Colon (tissue), 2 donors: ENCODE measurements around the gene SGTB.
"Not testable (repeated sequence)": the region's sequence is repeated elsewhere in the genome, so short reads cannot be mapped to it uniquely, and the experiment has no call there.

Experiments
- FAIRE-seq: peaks from 2 replicates; lab custom pipeline; 2012; peaks lifted over from hg19 to GRCh38; lab: Jason Lieb, UNC
- donor health status: control.
- donor health status: control.

SGTB gene

DNA sequence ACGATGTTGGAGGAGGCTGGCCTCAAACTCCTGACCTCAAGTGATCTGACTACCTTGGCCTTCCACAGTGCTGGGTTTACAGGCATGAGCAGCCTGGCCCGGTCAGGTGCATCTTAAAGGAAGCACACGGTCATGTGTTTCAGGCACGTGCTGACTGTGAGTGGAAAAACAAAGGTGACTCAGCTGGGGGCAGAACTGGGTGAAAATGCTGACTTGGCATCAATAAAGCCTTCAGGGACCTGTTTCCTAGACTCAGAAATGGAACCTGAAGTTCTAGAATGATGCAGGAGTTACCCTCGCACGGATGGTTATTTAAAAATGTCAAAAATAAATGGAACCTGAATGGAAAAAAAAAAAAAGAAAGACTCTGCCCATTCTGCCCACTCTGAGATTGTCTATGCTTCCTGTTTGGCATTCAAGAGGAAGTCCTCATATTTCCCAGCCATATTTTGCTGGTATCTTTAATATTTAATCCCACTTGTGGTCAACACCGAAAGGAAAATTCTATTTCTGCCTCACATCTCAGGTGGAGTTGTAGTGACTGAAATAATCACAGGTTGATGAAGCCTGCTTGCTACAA is 12.4 kb upstream of the SGTB start:
- not testable (repeated sequence) for FAIRE-seq

DNA sequence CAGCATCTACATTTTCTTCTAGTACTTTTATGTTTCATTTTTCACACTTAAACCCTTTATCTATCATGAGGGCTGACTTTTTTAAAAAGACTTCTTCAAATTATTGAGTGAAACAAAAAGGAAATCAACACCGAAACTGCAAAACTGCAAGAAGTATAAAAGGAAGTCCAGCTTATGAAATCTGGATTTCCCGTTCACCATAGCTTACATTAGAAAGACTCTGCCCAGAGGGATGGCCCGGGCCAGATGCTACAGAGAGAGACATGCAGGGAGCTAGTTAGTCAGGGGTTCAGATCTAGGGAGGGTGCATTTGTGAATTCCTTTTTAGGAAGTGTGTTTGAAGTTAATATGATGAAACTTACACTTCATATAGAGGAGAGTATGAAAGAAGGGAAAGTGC is 10.1 kb upstream of the SGTB start:
- FAIRE-seq, result not testable (repeated sequence)

DNA sequence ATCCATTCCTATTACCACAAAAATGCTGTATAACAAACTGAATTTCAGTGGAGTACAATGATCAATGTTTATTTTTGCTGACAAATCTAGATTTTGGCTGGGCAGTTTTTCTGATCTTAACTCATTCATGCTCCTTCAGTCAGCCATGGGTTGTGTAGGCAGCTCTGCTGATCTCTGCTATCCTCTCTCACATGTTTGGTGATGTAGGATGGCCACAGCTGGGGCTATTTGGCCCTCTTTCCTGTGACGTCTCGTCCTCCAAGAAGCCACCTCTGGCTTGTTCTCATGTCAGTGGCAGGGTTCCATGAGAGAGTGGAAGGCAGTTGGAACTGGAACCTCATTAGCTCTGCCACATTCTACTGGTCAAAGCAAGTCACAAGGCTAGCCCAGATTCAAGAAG is 9.0 kb upstream of the SGTB start:
- FAIRE-seq, result no peak

DNA sequence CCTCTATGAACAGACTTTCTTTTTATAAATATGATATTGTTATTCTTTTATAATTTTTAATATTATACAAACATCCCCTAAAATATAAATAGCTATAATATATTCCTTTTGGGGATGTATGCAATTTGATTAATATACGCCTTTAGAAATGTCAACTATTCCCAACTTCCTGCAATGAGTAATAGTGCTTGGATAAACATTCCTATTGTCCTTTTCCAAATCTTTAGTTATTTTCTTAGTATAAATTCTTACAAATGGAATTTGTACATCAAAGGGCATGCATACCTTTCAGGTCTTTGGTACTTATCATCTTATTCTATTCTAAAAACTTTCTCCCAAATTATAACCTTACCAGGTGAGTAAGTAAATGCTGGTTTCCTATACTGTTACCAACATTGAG is 6.3 kb upstream of the SGTB start:
- FAIRE-seq, result no peak

DNA sequence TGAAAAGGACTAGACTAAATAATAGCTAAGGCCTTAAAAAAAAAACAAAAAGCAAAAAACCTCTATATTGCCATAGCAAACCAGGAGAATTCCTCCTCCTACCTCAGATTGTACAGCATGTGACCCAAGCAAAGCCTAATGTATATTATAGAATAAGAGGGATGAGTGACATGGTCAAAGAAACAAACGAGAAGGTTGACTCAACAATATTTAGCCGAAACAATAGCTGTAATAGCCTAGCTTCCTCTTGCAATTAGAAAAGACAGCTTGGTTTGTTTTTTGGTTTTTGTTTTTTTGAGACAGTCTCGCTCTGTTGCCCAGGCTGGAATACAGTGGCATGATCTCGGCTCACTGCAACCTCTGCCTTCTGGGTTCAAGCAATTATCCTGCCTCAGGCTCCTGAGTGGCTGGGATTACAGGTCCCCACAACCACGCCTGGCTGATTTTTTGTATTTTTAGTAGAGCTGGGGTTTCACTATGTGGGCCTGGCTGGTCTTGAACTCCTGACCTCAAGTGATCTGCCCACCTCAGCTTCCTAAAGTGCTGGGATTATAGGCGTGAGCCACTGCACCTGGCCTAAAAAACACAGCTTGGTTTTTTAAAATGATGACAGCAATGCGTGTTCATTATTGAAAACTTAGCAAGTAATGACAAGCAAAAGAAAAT is 5.7 kb upstream of the SGTB start:
- FAIRE-seq, result no peak

DNA sequence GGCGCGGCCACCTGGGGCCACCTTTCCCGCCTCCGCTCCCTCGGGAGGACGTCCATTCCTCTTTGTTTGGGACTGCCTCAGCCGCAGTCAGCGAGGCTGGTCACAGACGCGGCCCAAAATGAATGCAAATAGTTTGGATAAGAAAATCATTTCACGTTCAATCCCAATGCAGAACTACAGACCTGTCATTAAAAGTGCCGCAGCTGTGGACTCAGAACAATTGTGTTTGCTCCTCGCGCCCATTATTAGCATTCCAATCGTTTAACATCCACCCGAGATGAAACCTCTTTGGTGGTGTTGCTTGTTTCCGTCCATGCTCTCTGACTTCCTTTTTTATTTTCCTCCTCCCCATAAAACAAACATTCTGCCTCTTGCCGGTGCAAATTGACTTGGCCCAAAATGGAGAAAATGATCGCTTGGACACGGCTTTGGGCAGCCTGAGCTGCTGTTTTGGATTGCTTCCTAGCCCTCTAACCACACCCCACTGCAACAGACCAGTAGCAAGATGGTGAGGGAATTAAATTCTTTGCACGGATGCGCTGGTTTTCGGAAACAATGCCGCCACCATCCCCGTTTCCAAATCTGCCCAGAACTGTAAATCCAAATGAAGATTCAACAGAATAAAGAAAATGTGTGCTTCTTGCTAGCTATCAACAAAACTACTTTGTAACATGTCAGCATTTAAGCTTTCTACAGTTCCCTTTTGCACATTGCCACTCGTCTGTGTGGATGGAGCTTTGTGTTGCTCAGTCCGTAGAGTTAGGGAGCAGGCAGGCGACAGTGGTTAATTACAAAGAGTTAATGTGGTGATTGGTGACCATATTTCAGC is 880 bp upstream of the SGTB start:
- no peak for FAIRE-seq

DNA sequence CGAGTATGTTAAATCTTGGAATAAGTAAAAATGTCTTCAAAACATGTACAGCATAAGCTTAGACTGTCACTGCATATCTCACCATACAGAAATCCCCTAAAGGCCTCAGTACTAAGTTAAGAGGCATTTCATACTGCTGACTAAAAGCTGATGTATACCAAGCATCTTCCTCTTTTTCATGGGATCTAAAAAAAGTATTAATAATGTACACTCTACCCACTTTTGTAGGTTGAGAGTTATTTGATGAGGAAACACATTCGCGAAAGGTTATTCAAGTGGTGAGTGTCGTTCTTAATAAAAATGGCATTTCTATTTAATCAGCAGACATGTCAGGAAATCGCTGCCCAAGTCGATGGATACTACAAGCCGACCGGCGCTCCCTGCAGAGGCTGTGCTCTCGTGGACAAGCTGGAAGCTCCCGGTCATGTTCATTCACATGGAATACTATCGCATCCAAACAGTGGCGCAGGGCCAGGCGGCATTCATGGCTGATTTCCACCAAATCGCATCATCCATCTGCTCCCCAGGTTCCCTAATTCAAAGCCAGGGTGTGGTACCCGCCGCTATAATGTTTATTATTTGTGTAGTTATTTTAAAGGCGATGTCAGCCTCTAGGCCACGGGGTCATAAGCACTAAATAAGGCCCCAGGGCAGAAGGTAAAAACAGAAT is 724 bp downstream of the SGTB start:
- FAIRE-seq, result no peak

DNA sequence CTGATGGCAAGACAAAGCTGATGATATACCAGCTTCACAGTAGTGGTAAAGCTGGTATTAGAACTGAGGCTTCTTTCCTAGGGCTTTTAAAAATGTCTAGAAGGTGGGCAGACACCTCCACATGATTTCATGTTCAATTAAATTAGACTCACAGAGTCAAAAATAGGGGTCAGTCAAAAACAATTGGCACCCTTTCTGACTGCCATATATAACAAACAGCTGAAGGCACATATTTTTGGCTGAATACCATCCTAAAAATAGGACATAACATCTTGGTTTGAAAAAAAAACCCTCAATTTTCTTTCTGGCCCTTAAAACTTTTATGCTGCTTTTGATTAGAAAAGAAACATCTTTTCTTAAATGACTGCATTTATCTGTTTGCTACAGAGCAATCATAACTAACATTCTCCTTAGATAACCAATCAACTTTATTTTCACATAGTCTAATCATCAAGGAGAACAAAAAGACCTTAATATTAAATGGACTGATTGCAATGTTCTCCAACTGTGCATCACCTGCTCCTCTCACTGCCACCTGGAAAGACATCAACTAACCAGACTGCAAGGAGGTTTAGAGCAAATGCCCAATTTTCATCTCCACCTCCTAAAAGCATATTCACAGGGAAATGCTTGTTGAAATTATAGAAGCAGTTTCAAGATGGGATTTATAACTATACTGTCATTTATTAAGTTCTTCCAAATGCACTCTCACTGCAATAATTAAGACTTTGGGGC is 3.2 kb downstream of the SGTB start:
- FAIRE-seq, result no peak

DNA sequence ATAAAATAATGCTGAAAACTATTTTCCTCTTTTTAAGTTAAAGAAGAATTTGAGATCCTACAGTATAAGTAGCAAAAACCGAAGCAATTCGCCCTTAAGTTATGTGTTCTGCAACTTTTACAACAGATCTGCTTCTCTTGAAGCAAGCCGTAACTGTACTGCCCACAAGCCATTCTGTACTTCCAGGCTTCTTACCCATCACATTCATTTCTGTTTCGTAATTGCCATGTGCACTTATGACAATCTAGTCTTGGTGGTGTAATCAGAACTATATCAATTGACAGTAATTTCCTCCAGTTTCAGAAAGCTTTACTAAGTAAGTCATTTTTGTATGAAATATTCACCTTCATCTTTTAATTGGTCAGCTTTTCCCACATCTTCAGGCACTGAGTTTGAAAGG is 13.8 kb downstream of the SGTB start:
- FAIRE-seq, result no peak

DNA sequence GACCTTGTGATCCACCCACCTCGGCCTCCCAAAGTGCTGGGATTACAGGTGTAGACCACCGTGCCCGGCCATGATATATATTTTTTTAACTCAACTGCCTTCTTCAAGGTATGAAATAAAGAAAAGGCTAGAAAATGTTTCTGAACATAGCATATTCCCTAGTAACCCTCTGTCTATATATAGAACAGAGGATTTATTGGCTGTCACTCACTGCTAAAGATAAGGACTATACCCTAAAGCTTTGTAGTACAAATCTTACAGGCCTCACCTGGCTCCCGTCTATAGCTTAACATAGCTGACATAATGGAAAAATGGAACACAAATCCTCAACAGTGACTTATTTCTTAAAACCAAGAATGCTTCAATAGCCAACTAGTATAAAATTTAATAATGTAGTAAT is 14.2 kb downstream of the SGTB start:
- FAIRE-seq, result no peak

DNA sequence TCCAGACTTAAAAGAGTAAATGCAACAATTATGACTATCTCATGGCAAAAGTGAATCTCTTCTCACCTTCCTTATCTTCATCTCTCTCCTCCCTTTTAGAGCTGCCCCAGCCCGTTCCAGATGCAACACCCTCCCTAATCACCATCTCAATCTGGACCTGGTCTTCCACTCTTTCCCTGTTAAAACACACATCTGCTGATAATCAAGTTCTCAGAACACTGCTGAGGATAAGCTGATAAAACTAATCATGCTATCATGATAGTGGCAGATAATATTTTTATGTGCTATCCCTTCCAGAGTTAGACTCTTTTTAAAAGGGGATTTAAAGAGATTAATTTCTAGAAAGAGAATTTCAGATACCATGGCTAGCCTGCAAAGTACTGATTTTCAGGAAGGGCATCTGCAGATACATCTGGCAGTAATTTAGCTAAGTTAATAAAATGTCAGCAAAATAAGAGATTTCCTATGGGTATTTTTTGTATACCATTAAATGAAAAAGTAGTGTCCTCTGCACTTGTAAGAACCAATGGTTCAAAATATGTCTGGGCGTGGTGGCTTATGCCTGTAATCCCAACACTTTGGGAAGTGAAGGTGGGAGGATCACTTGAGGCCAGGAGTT is 17.2 kb downstream of the SGTB start:
- FAIRE-seq, result no peak

DNA sequence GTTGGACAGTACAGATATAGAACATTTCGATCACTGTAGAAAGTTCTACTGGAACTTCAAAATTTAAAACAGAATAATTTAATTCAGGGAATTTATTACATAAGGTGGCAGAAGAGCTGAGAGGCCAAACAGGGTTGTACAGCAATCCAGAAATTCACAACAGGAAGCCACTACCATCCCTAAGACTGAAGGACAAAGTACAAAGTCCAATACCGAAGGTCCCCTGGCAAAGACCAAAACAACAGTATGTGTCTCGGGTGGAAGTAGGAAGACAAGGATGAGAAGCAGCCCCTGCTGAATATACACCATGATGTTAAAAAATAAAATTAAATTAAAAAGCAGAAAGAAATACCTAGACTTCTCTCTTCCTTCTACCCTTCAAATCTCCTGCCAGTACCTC is 19.9 kb downstream of the SGTB start:
- no peak for FAIRE-seq

DNA sequence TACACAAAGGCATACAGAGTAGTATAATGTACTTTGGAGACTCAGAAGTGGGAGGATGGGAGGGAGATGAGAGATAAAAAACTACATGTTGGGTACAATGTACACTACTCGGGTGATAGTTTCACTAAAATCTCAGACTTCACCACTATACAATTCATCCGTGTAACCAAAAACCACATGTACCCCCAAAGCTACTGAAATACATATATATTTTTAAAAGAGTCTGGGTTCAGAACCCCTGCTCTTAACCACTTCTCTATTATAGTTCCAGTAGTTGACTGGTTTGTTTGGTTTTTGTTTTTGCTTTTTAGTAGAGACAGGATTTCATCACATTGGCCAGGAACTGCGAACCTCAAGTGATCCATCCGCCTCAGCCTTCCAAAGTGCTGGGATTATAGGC is 22.6 kb downstream of the SGTB start:
- FAIRE-seq, result no peak

DNA sequence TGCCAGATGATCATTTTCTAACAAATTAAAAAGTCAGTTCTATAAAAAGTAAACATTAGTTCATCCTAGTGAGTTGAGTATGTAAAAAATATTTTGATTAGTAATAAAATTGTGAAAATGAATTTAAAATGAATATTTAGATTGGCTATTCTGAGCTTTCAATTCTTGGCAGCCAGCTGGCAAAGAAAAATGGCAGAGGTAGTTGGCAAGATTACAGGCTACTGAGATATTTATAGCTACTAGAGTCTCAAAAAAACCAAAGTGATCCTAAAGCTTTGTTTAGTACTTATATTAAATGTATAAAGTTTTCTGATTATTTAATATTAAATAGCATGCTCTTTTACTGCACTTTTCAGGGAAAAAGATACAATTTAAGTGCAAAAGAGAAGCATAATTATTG is 25.0 kb downstream of the SGTB start:
- FAIRE-seq, result no peak

DNA sequence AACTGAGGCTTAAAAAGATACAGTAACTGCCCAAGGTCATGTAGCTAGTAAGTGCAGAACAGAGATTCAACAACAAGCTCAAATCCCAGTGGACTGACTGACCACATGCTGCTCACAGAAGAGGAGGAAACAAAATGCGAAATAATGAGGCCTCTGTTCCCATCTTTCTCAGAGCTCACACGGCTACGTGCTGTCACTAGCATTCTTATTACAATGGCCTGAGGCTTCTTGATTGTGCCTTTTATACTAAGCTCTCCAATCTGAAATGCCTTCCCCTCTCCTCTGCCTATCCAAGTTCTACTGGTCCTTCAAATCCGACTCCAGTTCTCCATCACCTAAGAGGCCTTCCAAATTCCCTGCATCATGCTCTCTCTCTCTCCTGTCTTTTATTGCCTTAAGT is 26.0 kb downstream of the SGTB start:
- no peak for FAIRE-seq

DNA sequence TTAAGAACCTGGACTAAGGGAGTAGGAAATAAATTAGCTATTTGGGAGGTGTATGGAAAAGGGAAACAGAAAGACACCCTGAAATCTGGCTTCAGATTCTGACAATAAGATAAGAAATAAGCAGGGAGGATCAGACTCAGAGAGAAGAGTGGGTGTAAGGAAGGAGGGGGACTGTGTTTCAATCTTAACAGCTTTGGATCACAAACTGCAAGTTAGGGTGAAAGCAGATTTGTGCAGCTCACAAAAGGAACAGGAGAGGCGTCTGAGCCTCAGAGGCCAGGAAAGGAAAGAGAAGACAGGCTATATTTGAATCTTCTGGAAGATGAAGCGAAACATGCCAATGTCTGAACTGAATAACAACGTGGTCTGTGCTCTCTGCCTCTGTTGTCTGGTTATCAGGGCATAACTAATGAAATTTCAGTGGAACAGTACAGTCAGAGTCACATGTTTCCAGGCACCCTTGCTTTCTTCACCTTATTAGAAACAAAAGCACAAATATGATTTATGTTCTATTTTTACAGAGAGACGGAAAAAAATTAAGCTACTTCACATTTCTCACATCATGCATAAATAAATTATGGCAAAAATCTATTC is 26.6 kb downstream of the SGTB start:
- FAIRE-seq, result no peak

DNA sequence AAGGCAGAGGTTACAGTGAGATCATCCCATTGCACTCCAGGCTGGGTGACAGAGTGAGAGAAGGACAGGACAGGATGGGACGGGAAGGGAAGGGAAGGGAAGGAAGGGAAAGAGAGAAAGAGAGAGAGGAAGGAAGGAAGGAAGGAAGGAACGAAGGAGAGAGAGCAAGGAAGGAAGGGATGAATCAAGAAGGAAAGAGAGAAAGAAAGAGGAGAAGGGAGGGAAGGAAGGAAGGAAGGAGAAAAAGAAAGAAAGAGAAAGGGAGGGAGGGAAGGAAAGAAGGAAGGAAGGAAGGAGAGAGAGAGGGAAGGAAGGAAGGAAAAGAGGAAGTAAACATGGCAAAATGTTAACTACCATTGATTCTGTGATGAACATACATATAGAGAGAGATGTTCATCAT is 28.8 kb downstream of the SGTB start:
- no peak for FAIRE-seq

DNA sequence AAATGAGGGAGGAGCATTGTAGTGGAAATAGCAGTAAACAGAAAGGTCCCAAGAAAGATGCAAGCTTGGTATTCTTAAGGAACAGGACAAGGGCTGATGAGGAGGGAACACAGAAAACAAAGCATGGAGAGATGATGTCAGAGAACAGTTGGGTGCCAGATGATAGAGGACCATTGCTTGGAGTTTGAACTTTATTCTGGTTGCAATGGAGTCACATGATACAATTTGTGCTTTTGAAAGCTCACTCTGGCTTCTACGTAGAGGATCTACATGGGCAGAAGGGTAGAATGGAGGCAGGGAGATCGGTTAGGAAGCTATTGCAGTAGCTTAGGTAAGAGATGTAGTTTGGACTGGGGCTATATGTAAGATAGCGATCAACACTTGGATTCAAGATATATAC is 39.8 kb downstream of the SGTB start:
- no peak for FAIRE-seq

DNA sequence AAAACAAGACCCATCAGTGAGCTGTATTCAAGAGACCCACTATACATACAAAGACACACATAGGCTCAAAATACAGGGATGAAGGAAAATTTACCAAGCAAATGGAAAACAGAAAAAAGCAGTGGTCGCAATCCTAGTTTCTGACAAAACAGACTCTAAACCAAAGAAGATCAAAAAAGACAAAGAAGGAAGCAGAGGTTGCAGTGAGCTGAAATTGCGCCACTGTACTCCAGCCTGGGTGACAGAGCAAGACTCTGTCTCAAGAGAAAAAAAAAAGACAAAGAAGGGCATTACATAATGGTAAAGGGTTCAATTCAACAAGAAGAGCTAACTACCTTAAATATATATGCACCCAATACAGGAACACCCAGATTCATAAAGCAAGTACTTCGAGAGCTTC is 45.9 kb downstream of the SGTB start:
- FAIRE-seq, result not testable (repeated sequence)

DNA sequence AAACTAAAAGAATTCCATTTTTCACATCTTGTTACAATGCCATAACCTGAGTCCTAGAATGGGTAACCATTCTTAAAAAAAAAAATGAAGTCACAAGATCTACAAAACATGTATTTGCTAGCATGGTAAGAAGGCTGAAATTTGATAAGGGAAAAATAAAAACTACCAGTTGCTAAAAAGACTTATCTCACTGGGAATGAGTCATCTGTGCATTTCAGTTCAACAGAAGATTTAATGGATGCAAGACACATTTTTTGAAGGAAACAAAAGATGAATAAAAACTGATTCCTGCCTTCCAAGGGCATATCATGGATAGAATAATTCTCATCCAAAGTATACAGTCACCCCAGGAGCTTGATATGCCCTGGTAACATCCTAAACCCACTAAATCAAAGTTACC is 47.2 kb downstream of the SGTB start:
- FAIRE-seq, result no peak

DNA sequence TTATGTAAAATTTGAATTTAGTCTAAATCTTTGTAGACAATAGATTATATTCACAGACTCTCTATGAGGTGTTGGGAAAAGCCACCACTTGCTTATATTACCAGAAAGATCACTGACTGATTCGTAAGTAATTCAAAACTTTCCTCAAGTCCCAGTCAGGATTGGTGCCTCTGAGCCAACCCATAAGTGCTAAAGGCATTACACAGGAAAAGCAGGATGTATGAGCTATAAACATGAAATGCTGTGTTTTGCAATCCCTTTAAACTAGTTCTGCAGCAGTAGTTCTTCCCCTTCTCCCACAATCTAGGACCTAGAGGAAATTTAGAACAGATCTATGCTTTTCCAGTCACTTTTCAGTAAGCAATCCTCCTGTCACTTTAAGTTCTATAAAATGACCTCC is 49.1 kb downstream of the SGTB start:
- FAIRE-seq, result no peak

DNA sequence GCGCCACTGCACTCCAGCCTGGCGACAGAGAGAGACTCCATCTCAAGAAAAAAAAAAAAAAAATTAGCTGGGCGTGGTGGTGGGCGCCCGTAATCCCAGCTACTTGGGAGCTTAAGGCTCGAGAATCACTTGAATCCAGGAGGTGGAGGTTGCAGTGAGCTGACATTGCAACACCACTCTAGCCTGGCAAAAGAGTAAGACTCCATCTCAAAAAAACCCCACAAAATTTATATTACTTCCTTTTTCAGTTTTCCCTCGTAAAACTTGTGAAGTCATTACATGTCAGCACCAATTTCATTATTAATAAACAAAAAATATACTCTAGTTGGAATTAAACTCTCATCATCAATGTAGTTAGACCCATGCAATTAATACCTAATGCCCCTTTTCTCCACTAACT is 53.2 kb downstream of the SGTB start:
- no peak for FAIRE-seq
